CD4-positive, alpha-beta T cell treated with Interleukin-12 subunit alpha and Interleukin-12 subunit beta, for 1 hour (primary cell): ENCODE results near the gene RPS6KA2.

Experiments used
- DNase-seq: peaks from one replicate; pipeline ENCODE4 v3.0.0-alpha.2; 2020

Gene RPS6KA2

GRCh38 chr6:166633732-166634535 is 6.9 kb upstream of the RPS6KA2 start:
- DNase-seq, result no peak

GRCh38 chr6:166632731-166633130 is 5.7 kb upstream of the RPS6KA2 start:
- DNase-seq, result no peak

GRCh38 chr6:166630462-166630861 is 3.4 kb upstream of the RPS6KA2 start:
- DNase-seq, result no peak

GRCh38 chr6:166629628-166630027 is 2.6 kb upstream of the RPS6KA2 start:
- DNase-seq, result no peak

GRCh38 chr6:166627875-166628801 is 1.1 kb upstream of the RPS6KA2 start:
- DNase-seq, result peak; percentile 58

- peak; percentile 15 for DNase-seq
Measured at GRCh38 chr6:166626177-166627032, 646 bp downstream of the RPS6KA2 start.

- DNase-seq, result no peak
Measured at GRCh38 chr6:166625356-166625755, 1.7 kb downstream of the RPS6KA2 start.

GRCh38 chr6:166624275-166624674 is 2.8 kb downstream of the RPS6KA2 start:
- no peak for DNase-seq

GRCh38 chr6:166623318-166623717 is 3.7 kb downstream of the RPS6KA2 start:
- DNase-seq, result no peak

GRCh38 chr6:166621114-166621540 is 5.9 kb downstream of the RPS6KA2 start:
- no peak for DNase-seq

- no peak for DNase-seq
Measured at GRCh38 chr6:166620478-166621113, 6.5 kb downstream of the RPS6KA2 start.

- DNase-seq, result no peak
Measured at GRCh38 chr6:166619912-166620311, 7.1 kb downstream of the RPS6KA2 start.

- DNase-seq, result no peak
Measured at GRCh38 chr6:166618866-166619761, 7.9 kb downstream of the RPS6KA2 start.

GRCh38 chr6:166618251-166618650 is 8.8 kb downstream of the RPS6KA2 start:
- no peak for DNase-seq

GRCh38 chr6:166617359-166617758 is 9.7 kb downstream of the RPS6KA2 start:
- no peak for DNase-seq

GRCh38 chr6:166616261-166617238 is 10.5 kb downstream of the RPS6KA2 start:
- no peak for DNase-seq

GRCh38 chr6:166615059-166615770 is 11.8 kb downstream of the RPS6KA2 start:
- DNase-seq, result no peak

GRCh38 chr6:166614589-166614988 is 12.5 kb downstream of the RPS6KA2 start:
- no peak for DNase-seq

GRCh38 chr6:166614171-166614583 is 12.9 kb downstream of the RPS6KA2 start:
- DNase-seq, result no peak
